ENCODE data around the gene IL17B.

Gene IL17B

GRCh38 chr5:149349382-149349781 lies 29.7 kb downstream of the IL17B start:
- H3K27me3 ChIP-seq (ENCODE audit: insufficient read depth, low read length) = no peaks in the 10 kb centered on the region
- H3K14ac ChIP-seq (ENCODE audit: low read length) = no peak overlapping the region
- no peak for DNase-seq
- no peak overlapping the region for H3K23ac ChIP-seq (ENCODE audit: low read length)
- no peak overlapping the region for H3K4me2 ChIP-seq (ENCODE audit: low read length)
- no peaks in the 10 kb centered on the region for H3K9me3 ChIP-seq (ENCODE audit: insufficient read depth, low read depth, low read length)
- H4K12ac ChIP-seq (ENCODE audit: low read depth, low read length) = no peak overlapping the region
- H3K4me1 ChIP-seq (ENCODE audit: control insufficient read depth in 1 of 2, insufficient read depth in 2 of 2, low read length in 2 of 2) = peaks cover 2 to 5% of the 10 kb centered on the region in 2 experiments
- no peak overlapping the region for H3K4ac ChIP-seq (ENCODE audit: low read depth, low read length)
- WGBS (ENCODE audit: extremely low coverage, insufficient coverage, insufficient read length) = no CpG with 5 or more reads among the region's 4 CpGs
- H3K79me1 ChIP-seq (ENCODE audit: low read length) = peaks cover 8% of the 10 kb centered on the region
- no peak overlapping the region for H4K91ac ChIP-seq (ENCODE audit: low read depth, low read length)
- no peak overlapping the region for H3K27ac ChIP-seq (ENCODE audit: low read depth, low read length)
- H3K36me3 ChIP-seq (ENCODE audit: control insufficient read depth in 1 of 2, insufficient read depth in 2 of 2, low read length in 2 of 2) = peaks cover 12 to 29% of the 10 kb centered on the region in 2 experiments
- no peak overlapping the region for H2BK5ac ChIP-seq (ENCODE audit: low read depth, low read length, poor library complexity)
- no peak overlapping the region for H3K9ac ChIP-seq (ENCODE audit: low read length)
- no peak overlapping the region for H3K4me3 ChIP-seq (ENCODE audit: low read depth, low read length)
- no peak overlapping the region for H2AFZ ChIP-seq (ENCODE audit: insufficient read depth, low read length, poor library complexity)
- H2BK120ac ChIP-seq (ENCODE audit: insufficient read depth, low read length, poor library complexity) = no peak overlapping the region
- H3K79me2 ChIP-seq (ENCODE audit: control insufficient read depth, insufficient read depth, low read length, poor library complexity) = peaks cover 5% of the 10 kb centered on the region
- no peak overlapping the region for H4K8ac ChIP-seq (ENCODE audit: low read depth, low read length)
- no peak overlapping the region for H2BK12ac ChIP-seq (ENCODE audit: low read length)
- no peak overlapping the region for H3K18ac ChIP-seq (ENCODE audit: low read length)
- H2AK5ac ChIP-seq (ENCODE audit: low read length) = no peak overlapping the region

GRCh38 chr5:149348518-149348917 lies 30.6 kb downstream of the IL17B start:
- no peak overlapping the region for H3K27ac ChIP-seq (ENCODE audit: low read depth, low read length)
- no peak overlapping the region for H2BK12ac ChIP-seq (ENCODE audit: low read length)
- H3K36me3 ChIP-seq (ENCODE audit: control insufficient read depth in 1 of 2, insufficient read depth in 2 of 2, low read length in 2 of 2) = peaks cover 12 to 29% of the 10 kb centered on the region in 2 experiments
- WGBS (ENCODE audit: extremely low coverage, insufficient coverage, insufficient read length) = no CpG with 5 or more reads among the region's 1 CpG
- no peak overlapping the region for H3K4ac ChIP-seq (ENCODE audit: low read depth, low read length)
- H2BK5ac ChIP-seq (ENCODE audit: low read depth, low read length, poor library complexity) = no peak overlapping the region
- H3K27me3 ChIP-seq (ENCODE audit: insufficient read depth, low read length) = no peaks in the 10 kb centered on the region
- H3K4me2 ChIP-seq (ENCODE audit: low read length) = no peak overlapping the region
- H3K9ac ChIP-seq (ENCODE audit: low read length) = no peak overlapping the region
- no peak overlapping the region for H2BK120ac ChIP-seq (ENCODE audit: insufficient read depth, low read length, poor library complexity)
- no peak overlapping the region for H4K8ac ChIP-seq (ENCODE audit: low read depth, low read length)
- no peak overlapping the region for H2AFZ ChIP-seq (ENCODE audit: insufficient read depth, low read length, poor library complexity)
- H3K9me3 ChIP-seq (ENCODE audit: insufficient read depth, low read depth, low read length) = no peaks in the 10 kb centered on the region
- no peak overlapping the region for H3K18ac ChIP-seq (ENCODE audit: low read length)
- no peak overlapping the region for H3K23ac ChIP-seq (ENCODE audit: low read length)
- H3K4me1 ChIP-seq (ENCODE audit: control insufficient read depth in 1 of 2, insufficient read depth in 2 of 2, low read length in 2 of 2) = peaks cover 2 to 5% of the 10 kb centered on the region in 2 experiments
- no peak overlapping the region for H3K4me3 ChIP-seq (ENCODE audit: low read depth, low read length)
- no peak overlapping the region for H2AK5ac ChIP-seq (ENCODE audit: low read length)
- peaks cover 8% of the 10 kb centered on the region for H3K79me1 ChIP-seq (ENCODE audit: low read length)
- peaks cover 5% of the 10 kb centered on the region for H3K79me2 ChIP-seq (ENCODE audit: control insufficient read depth, insufficient read depth, low read length, poor library complexity)
- peak in 1 of 2 donors; percentile 5 for DNase-seq
- H4K91ac ChIP-seq (ENCODE audit: low read depth, low read length) = no peak overlapping the region
- no peak overlapping the region for H3K14ac ChIP-seq (ENCODE audit: low read length)
- no peak overlapping the region for H4K12ac ChIP-seq (ENCODE audit: low read depth, low read length)

GRCh38 chr5:149345892-149346222 lies 33.2 kb downstream of the IL17B start:
- Histone ChIP-seq H3K9ac (ENCODE audit: low read length) (peak overlapping the region; percentile 53), H3K79me1 (ENCODE audit: low read length) (peaks cover 8% of the 10 kb centered on the region), H4K91ac (ENCODE audit: low read depth, low read length) (peak overlapping the region; percentile 93), H3K27ac (ENCODE audit: low read depth, low read length) (no peak overlapping the region), H4K12ac (ENCODE audit: low read depth, low read length) (peak overlapping the region; percentile 72), H3K4ac (ENCODE audit: low read depth, low read length) (peak overlapping the region; percentile 53), H3K4me3 (ENCODE audit: low read depth, low read length) (peak overlapping the region; percentile 78), H2AFZ (ENCODE audit: insufficient read depth, low read length, poor library complexity) (peak overlapping the region; percentile 83), H2BK120ac (ENCODE audit: insufficient read depth, low read length, poor library complexity) (peak overlapping the region; percentile 24), H3K4me1 (ENCODE audit: control insufficient read depth in 1 of 2, insufficient read depth in 2 of 2, low read length in 2 of 2) (peaks cover 2 to 5% of the 10 kb centered on the region in 2 experiments), H3K14ac (ENCODE audit: low read length) (peak overlapping the region; percentile 93), H2BK12ac (ENCODE audit: low read length) (no peak overlapping the region), H3K9me3 (ENCODE audit: insufficient read depth, low read depth, low read length) (no peaks in the 10 kb centered on the region), H2BK5ac (ENCODE audit: low read depth, low read length, poor library complexity) (no peak overlapping the region), H3K27me3 (ENCODE audit: insufficient read depth, low read length) (no peaks in the 10 kb centered on the region), H3K4me2 (ENCODE audit: low read length) (peak overlapping the region; percentile 69), H2AK5ac (ENCODE audit: low read length) (peak overlapping the region; percentile 14), H3K79me2 (ENCODE audit: control insufficient read depth, insufficient read depth, low read length, poor library complexity) (peaks cover 5% of the 10 kb centered on the region), H3K36me3 (ENCODE audit: control insufficient read depth in 1 of 2, insufficient read depth in 2 of 2, low read length in 2 of 2) (peaks cover 8 to 21% of the 10 kb centered on the region in 2 experiments), H3K18ac (ENCODE audit: low read length) (peak overlapping the region; percentile 95), H4K8ac (ENCODE audit: low read depth, low read length) (peak overlapping the region; percentile 99), H3K23ac (ENCODE audit: low read length) (no peak overlapping the region)
- DNase-seq = peak; percentile 36 to 51
- no CpG with 5 or more reads among the region's 11 CpGs for WGBS (ENCODE audit: extremely low coverage, insufficient coverage, insufficient read length)

GRCh38 chr5:149345147-149345891 lies 33.8 kb downstream of the IL17B start, which contains the start of gene GRPEL2:
Gene GRPEL2, plus strand, starts transcription at chr5:149345499. Its CDS starts 41 bp downstream, at chr5:149345540.
- peak within 1 kb of the TSS; percentile 77 for H2AK5ac ChIP-seq (ENCODE audit: low read length)
- peak within 1 kb of the TSS; percentile 69 for H3K4me2 ChIP-seq (ENCODE audit: low read length)
- peak within 1 kb of the TSS; percentile 78 for H3K4me3 ChIP-seq (ENCODE audit: low read depth, low read length)
- H2BK120ac ChIP-seq (ENCODE audit: insufficient read depth, low read length, poor library complexity) = peak within 1 kb of the TSS; percentile 24
- no peak within 1 kb of the TSS for H3K23ac ChIP-seq (ENCODE audit: low read length)
- H4K12ac ChIP-seq (ENCODE audit: low read depth, low read length) = peak within 1 kb of the TSS; percentile 72
- H2AFZ ChIP-seq (ENCODE audit: insufficient read depth, low read length, poor library complexity) = peak within 1 kb of the TSS; percentile 83
- H3K27ac ChIP-seq (ENCODE audit: low read depth, low read length) = peak within 1 kb of the TSS; percentile 11
- peak within 1 kb of the TSS; percentile 99 for H4K8ac ChIP-seq (ENCODE audit: low read depth, low read length)
- H3K4me1 ChIP-seq (ENCODE audit: control insufficient read depth in 1 of 2, insufficient read depth in 2 of 2, low read length in 2 of 2) = peaks cover 2 to 5% of the 10 kb centered on the region in 2 experiments
- peak within 1 kb of the TSS; percentile 93 for H3K14ac ChIP-seq (ENCODE audit: low read length)
- no peaks in the 10 kb centered on the region for H3K27me3 ChIP-seq (ENCODE audit: insufficient read depth, low read length)
- H3K18ac ChIP-seq (ENCODE audit: low read length) = peak within 1 kb of the TSS; percentile 95
- peak within 1 kb of the TSS; percentile 58 for H2BK5ac ChIP-seq (ENCODE audit: low read depth, low read length, poor library complexity)
- peak; percentile 98 to 99 for DNase-seq
- peak within 1 kb of the TSS; percentile 93 for H4K91ac ChIP-seq (ENCODE audit: low read depth, low read length)
- H3K79me2 ChIP-seq (ENCODE audit: control insufficient read depth, insufficient read depth, low read length, poor library complexity) = peaks cover 5% of the 10 kb centered on the region
- no CpG with 5 or more reads among the region's 54 CpGs for WGBS (ENCODE audit: extremely low coverage, insufficient coverage, insufficient read length)
- peak within 1 kb of the TSS; percentile 53 for H3K4ac ChIP-seq (ENCODE audit: low read depth, low read length)
- H3K9me3 ChIP-seq (ENCODE audit: insufficient read depth, low read depth, low read length) = no peaks in the 10 kb centered on the region
- peaks cover 5 to 17% of the 10 kb centered on the region in 2 experiments for H3K36me3 ChIP-seq (ENCODE audit: control insufficient read depth in 1 of 2, insufficient read depth in 2 of 2, low read length in 2 of 2)
- H3K9ac ChIP-seq (ENCODE audit: low read length) = peak within 1 kb of the TSS; percentile 53
- H2BK12ac ChIP-seq (ENCODE audit: low read length) = no peak within 1 kb of the TSS
- peaks cover 8% of the 10 kb centered on the region for H3K79me1 ChIP-seq (ENCODE audit: low read length)

All from trophoblast cell (in vitro differentiated cells and primary cell).